ENCODE results near the gene ACTG2.

DNA sequence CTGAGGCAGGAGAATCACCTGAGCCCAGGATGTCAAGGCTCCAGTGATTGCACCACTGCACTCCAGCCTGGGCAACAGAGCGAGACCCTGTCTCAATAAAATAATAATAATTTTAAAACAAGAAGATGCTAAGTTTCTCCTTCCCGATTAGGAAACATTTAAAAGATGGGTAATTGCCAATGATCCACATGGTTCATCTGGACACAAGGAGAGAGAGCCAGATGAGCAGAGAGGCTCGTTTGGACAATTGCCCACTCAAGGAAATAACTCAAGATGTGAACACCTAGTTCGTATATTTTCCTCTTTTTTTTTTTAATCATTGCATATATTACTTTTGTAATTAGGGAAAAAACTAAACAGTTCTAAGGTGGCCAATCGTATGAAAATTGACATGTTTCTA is 3.6 kb upstream of the ACTG2 start:
- TF ChIP-seq, protein P1, sequence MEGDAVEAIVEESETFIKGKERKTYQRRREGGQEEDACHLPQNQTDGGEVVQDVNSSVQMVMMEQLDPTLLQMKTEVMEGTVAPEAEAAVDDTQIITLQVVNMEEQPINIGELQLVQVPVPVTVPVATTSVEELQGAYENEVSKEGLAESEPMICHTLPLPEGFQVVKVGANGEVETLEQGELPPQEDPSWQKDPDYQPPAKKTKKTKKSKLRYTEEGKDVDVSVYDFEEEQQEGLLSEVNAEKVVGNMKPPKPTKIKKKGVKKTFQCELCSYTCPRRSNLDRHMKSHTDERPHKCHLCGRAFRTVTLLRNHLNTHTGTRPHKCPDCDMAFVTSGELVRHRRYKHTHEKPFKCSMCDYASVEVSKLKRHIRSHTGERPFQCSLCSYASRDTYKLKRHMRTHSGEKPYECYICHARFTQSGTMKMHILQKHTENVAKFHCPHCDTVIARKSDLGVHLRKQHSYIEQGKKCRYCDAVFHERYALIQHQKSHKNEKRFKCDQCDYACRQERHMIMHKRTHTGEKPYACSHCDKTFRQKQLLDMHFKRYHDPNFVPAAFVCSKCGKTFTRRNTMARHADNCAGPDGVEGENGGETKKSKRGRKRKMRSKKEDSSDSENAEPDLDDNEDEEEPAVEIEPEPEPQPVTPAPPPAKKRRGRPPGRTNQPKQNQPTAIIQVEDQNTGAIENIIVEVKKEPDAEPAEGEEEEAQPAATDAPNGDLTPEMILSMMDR (IDR thresholded peaks at IDR 0.05; ENCODE audit: borderline replicate concordance, extremely low read depth, low read length, poor library complexity, severe bottlenecking) = no peak
- no peak for TF ChIP-seq EZH2 (IDR thresholded peaks at IDR 0.05; ENCODE audit: borderline replicate concordance, low read depth, low read length, severe bottlenecking)
